Esophagus (tissue), 2 donors: ENCODE measurements around the gene MCTS1. TPM values are rescaled to one million over a fixed set of nuclear protein-coding genes. Genes with fewer than 3 reads are reported as not detected.
A peak's percentile ranks its signal among the peaks of the same experiment; 100 is the strongest.
"Not testable (repeated sequence)": the region's sequence is repeated elsewhere in the genome, so short reads cannot be mapped to it uniquely, and the experiment has no call there.

Experiments used
- H3K27ac ChIP-seq, 2 donors: one replicate each; pipeline ENCODE4 v1.5.1; 2013; ENCODE audit warnings: low read depth in 2 of 2, mild to moderate bottlenecking in 2 of 2, inconsistent platforms in 1 of 2, low read length in 1 of 2, moderate library complexity in 1 of 2
- H3K27me3 ChIP-seq, 2 donors: one replicate each; pipeline ENCODE4 v1.6.1; 2013; ENCODE audit warnings: low read length in 2 of 2, control low read depth in 1 of 2, mild to moderate bottlenecking in 1 of 2; ENCODE audit not compliant: insufficient read depth in 2 of 2, control insufficient read depth in 1 of 2
- H3K36me3 ChIP-seq, 2 donors: one replicate each; pipeline ENCODE4 v1.6.1; 2013; ENCODE audit warnings: low read length in 1 of 2; ENCODE audit not compliant: control insufficient read depth in 2 of 2, insufficient read depth in 2 of 2
- H3K4me1 ChIP-seq, 2 donors: one replicate each; pipeline ENCODE4 v1.6.1; 2013; ENCODE audit warnings: low read length in 1 of 2; ENCODE audit not compliant: control insufficient read depth in 2 of 2, insufficient read depth in 2 of 2
- H3K4me3 ChIP-seq, 2 donors: one replicate each; pipeline ENCODE4 v1.5.1; 2013; ENCODE audit warnings: low read length in 2 of 2, mild to moderate bottlenecking in 2 of 2, low read depth in 1 of 2, moderate library complexity in 1 of 2
- H3K9me3 ChIP-seq, 2 donors: one replicate each; pipeline ENCODE4 v1.6.1; 2013; ENCODE audit warnings: mild to moderate bottlenecking in 2 of 2, low read depth in 1 of 2, low read length in 1 of 2, moderate library complexity in 1 of 2; ENCODE audit not compliant: control insufficient read depth in 2 of 2, insufficient read depth in 1 of 2
- WGBS, 2 donors: extraction: QIAGEN DNeasy Blood & Tissue Kit; methylation state at CpG; one replicate each; pipeline ENCODE4 v1.1.7; 2013; 5-methylcytosine and 5-hydroxymethylcytosine counted together
- polyA plus RNA-seq, 2 donors: library from polyadenylated mRNA; stranded (reverse); fragments of 200-250 nt; gene quantifications; one replicate each; pipeline ENCODE4 v1.2.3, GENCODE V29; 2013
- donor health status: healthy with polysubstance abuse.
- donor health status: Bipolar disorder and iron deficiency.

Gene MCTS1
- polyA plus RNA-seq, 2 donors: 32.5 to 49.2 TPM

GRCh38 chrX:120625371-120625770, 21.5 kb downstream of the MCTS1 start:
- no peaks in the 10 kb centered on the region for H3K36me3 ChIP-seq
- WGBS, 2 donors: 61 to 69% methylated on average over 2 of the region's 2 CpGs
- no peak overlapping the region for H3K4me3 ChIP-seq
- no peaks in the 10 kb centered on the region for H3K27me3 ChIP-seq
- no peaks in the 10 kb centered on the region for H3K4me1 ChIP-seq
- H3K9me3 ChIP-seq: no peaks in the 10 kb centered on the region
- H3K27ac ChIP-seq: no peak overlapping the region

GRCh38 chrX:120629667-120630537, 26.0 kb downstream of the MCTS1 start, which contains the start of gene C1GALT1C1:
TSS of gene C1GALT1C1 (minus strand) at chrX:120630054. CDS start at chrX:120627166, 2,888 bp downstream.
- peak within 1 kb of the TSS; percentile 96 to 98 for H3K27ac ChIP-seq
- no peaks in the 10 kb centered on the region for H3K27me3 ChIP-seq
- peak within 1 kb of the TSS; percentile 81 to 83 for H3K4me3 ChIP-seq
- 0 to 31% methylated on average over 59 to 68 of the region's 68 CpGs for WGBS, 2 donors
- no peaks in the 10 kb centered on the region for H3K36me3 ChIP-seq
- H3K4me1 ChIP-seq: no peaks in the 10 kb centered on the region
- H3K9me3 ChIP-seq: no peaks in the 10 kb centered on the region

GRCh38 chrX:120638619-120639018, 34.7 kb downstream of the MCTS1 start:
- no peak overlapping the region for H3K27ac ChIP-seq
- no peaks in the 10 kb centered on the region for H3K36me3 ChIP-seq
- no peaks in the 10 kb centered on the region for H3K9me3 ChIP-seq
- H3K4me1 ChIP-seq: no peaks in the 10 kb centered on the region
- WGBS, 2 donors: 81 to 85% methylated on average over 4 of the region's 4 CpGs
- no peak overlapping the region for H3K4me3 ChIP-seq
- H3K27me3 ChIP-seq: no peaks in the 10 kb centered on the region

GRCh38 chrX:120642871-120643270, 39.0 kb downstream of the MCTS1 start:
- Histone ChIP-seq H3K36me3 (no peaks in the 10 kb centered on the region), H3K27me3 (no peaks in the 10 kb centered on the region), H3K9me3 (no peaks in the 10 kb centered on the region), H3K4me1 (no peaks in the 10 kb centered on the region), H3K27ac (no peak overlapping the region), H3K4me3 (no peak overlapping the region)
- 32 to 42% methylated on average over 2 of the region's 2 CpGs for WGBS, 2 donors

- WGBS, 2 donors: 79 to 80% methylated on average over 4 of the region's 4 CpGs
- no peaks in the 10 kb centered on the region for H3K27me3 ChIP-seq
- H3K4me1 ChIP-seq: no peaks in the 10 kb centered on the region
- H3K27ac ChIP-seq: no peak overlapping the region
- H3K4me3 ChIP-seq: no peak overlapping the region
- no peaks in the 10 kb centered on the region for H3K9me3 ChIP-seq
- no peaks in the 10 kb centered on the region for H3K36me3 ChIP-seq
Measured at GRCh38 chrX:120647127-120647526, 43.2 kb downstream of the MCTS1 start.

GRCh38 chrX:120652256-120652655, 48.4 kb downstream of the MCTS1 start:
- not testable (repeated sequence) for H3K27ac ChIP-seq, H3K4me1 ChIP-seq, H3K9me3 ChIP-seq, H3K36me3 ChIP-seq, H3K27me3 ChIP-seq, H3K4me3 ChIP-seq
- WGBS, 2 donors: 80 to 84% methylated on average over 1 of the region's 1 CpG

GRCh38 chrX:120653000-120653399, 49.1 kb downstream of the MCTS1 start:
- WGBS, 2 donors: 31 to 56% methylated on average over 3 of the region's 3 CpGs
- H3K4me3 ChIP-seq: no peak overlapping the region
- no peaks in the 10 kb centered on the region for H3K9me3 ChIP-seq
- H3K27ac ChIP-seq: no peak overlapping the region
- no peaks in the 10 kb centered on the region for H3K27me3 ChIP-seq
- no peaks in the 10 kb centered on the region for H3K4me1 ChIP-seq
- no peaks in the 10 kb centered on the region for H3K36me3 ChIP-seq

GRCh38 chrX:120660637-120661036, 56.7 kb downstream of the MCTS1 start:
- Histone ChIP-seq H3K9me3 (no peaks in the 10 kb centered on the region), H3K36me3 (no peaks in the 10 kb centered on the region), H3K4me3 (no peak overlapping the region), H3K27me3 (no peaks in the 10 kb centered on the region), H3K27ac (no peak overlapping the region), H3K4me1 (no peaks in the 10 kb centered on the region)
- 36 to 41% methylated on average over 6 of the region's 6 CpGs for WGBS, 2 donors
